Central memory CD4-positive, alpha-beta T cell (primary cell): ENCODE results near the gene TRAF3IP1.
"Not testable (repeated sequence)": the region's sequence is repeated elsewhere in the genome, so short reads cannot be mapped to it uniquely, and the experiment has no call there.

Source experiments
- DNase-seq: peaks from one replicate; pipeline ENCODE4 v3.0.0; 2022

Gene TRAF3IP1

DNA sequence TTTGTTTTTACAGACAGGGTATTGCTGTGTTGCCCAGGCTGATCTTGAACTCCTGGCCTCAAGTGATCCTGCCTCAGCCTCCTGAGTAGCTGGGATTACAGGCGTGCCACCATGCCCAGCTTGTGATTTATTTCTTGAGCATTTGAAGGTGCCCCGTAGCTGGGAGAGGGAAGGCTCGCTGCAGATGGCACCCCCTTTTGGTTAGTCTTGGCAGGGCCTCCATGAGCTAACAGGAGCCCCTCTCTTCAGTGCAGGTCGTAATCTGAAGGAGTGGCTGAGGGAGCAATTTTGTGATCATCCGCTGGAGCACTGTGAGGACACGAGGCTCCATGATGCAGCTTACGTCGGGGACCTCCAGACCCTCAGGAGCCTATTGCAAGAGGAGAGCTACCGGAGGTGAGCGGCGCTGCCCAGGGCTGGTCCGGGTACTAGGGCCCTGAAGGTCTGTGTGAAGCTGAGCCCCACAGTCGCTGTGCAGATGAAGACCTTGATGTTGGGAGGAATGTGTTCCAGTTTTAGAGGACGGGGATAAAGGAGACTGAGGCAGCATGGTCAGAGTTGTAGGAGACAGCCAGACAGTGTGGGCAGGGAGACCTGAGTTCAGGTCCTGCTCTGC is 113.1 kb downstream of the TRAF3IP1 start:
- no peak for DNase-seq

DNA sequence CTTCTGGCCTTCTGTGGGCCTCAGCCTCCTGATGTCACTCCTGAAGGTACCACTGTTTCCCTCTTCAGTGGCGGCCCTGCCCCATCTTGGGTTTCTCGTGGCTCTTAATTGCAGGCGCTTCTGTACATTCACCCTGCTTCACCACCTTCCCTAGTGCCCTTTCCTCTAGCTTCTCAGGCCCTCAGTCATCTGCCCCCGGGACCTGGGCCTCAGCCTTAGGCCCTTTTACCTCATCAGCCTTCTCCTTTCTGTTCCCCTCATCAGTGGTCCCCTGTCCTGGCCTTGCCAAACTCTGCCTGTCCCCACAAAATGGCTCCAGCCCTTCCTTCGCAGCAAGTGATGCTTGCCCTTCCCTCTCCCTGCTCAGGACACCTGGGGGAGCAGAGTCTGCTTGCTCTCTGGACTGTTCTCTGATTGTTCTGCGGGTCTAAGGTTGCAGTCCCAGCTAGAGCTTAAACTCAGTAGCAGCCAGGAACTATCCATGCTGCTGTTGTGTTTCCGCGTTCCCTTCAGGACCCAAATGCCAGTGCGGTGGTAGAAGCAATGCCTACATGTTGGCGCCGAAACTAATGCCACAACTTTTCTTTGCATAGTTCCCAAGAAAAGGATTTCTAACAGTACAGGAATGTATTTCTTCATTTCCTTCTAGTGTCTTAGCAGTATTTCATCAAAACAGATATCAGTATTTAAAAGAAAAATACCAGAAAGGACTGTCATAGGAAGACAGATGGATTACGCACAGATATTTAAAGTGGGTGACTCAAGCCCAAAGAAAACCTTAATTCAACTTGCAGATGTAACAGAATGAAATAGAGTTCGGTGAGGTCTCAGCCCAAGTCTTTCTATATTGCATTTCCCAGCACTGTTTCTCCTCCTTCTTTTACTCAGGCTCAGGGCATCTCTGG is 113.9 kb downstream of the TRAF3IP1 start:
- DNase-seq, result no peak

DNA sequence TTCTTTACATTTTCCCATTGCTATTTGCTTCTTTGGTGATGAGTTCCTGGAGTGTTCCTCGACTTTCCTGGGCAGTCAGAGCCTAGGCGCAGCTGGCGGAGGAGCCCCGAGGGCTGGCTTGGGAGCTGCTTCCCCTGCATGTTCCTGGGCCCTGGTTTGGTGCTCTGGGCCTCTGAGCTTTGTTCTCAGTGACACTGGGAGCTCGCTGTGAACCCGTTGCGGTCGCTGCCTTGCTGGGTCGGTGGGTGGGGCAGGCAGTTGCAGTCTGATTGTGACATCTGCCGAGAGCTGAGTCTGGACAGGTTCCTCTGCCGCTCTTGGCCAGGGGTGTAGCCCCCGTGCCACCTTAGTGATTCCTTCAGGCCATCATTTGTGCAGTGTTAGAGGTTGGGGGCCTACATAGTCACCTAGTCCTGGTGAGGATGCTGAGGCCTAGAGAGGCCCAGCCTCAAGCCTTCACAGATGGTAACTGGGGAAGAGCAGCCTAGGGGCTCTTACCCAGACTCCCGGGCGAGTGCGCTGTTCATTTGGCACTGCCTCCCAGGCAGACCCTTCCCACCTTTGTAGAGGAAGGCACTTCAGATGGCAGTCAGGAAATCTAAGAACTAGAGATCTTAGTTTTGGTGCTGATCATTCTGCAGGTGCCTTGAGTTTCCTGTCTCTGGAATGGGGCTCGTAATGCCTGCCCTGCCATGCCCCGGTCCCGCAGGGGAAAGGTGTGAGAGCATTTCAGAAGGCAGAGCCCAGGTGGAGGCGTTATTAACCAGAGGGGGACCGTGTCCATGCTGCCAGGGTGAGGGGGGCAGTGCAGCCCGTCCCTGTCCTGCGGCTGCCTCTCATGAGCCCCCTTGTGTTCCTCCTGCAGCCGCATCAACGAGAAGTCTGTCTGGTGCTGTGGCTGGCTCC is 114.8 kb downstream of the TRAF3IP1 start:
- no peak for DNase-seq

DNA sequence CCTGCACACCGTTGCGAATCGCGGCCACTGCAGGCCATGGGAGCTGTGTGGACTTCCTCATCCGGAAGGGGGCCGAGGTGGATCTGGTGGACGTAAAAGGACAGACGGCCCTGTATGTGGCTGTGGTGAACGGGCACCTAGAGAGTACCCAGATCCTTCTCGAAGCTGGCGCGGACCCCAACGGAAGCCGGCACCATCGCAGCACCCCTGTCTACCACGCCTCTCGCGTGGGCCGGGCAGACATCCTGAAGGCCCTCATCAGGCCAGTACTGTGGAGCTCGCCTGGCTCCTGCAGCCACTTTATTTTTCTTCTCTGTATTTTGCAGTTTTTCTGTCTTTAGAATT is 115.4 kb downstream of the TRAF3IP1 start:
- no peak for DNase-seq

DNA sequence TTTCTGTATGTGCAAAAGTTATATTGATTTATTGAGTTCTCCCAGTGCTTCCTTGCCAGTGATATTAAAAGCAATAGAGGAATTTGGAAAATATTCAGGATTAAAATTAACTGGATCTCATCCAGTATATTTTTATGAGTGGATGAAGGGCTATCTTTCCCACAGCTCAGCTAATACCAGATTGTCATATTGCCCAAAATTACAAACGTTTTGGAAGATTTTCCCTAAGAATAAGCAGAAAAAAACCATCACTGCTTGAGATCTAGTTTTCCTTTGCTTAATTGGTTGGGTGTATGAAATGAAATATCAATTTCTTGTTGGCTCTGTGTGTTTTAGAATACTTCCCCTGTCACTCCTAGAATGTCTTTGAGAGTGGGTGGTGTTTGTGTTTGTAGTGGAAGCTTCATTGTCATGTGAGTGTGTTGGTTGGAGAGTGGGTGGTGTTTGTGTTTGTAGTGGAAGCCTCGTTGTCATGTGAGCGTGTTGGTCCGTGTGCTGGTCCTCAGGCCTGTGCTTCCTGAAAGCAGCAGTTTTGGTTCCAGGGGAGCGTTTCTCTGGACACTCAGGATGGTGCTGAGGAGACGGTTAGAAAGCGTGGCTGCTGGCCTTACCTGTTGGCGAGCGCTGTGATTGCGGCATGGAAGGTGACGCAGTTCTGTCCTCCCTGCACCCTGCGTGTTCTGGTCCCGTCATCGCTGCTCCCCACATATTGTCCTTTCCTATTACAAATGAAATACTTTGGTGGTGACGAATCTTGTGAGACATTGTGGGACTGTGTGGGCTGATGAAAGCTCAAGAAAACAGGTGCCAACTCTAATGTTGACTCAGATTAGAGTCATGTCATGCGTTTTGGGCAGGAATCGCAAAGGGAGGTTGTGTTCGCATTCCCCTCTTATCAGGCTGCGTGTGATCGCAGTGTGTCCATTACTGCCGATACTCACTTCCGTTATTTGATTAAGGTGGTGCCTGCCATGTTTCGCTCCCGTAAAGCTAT is 118.8 kb downstream of the TRAF3IP1 start:
- DNase-seq, result peak; percentile 43

DNA sequence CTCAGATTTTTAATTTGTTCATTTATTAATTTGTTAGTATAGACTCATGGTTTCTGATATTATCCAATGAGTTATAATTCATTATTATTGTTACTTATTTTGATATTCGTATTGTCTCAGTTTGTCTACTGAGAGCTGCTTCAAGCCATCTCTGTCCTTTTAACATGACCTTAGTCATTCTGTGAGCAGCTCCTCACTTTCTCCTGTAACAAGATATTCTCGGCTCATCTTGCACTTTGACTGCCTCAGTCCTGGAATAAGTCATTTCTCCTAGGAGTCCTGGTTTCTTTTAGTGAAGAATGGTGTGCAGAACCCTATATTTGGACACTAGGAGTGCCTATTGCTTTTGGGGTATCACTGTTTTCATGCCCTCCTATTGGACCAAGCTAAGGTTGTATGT is 119.6 kb downstream of the TRAF3IP1 start:
- DNase-seq, result no peak

DNA sequence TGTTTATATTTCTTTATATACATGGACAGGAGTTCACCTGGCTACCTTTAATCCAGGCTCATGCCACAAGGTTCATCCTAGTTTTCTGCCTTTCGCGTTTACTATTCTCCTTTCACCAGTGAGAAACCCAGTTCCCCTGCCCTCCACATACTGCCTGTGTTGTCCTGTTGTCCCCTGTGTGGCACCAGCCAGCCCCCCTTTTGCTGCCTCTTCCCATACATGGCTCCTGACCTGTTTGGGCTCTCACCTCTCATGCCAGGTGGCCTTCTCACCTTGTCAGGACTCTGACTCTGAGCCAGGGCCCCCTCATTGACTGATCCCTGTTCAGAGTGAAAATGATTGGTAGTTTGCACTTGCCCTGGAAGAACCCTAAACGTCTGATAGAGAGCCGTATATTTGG is 120.0 kb downstream of the TRAF3IP1 start:
- DNase-seq, result no peak

DNA sequence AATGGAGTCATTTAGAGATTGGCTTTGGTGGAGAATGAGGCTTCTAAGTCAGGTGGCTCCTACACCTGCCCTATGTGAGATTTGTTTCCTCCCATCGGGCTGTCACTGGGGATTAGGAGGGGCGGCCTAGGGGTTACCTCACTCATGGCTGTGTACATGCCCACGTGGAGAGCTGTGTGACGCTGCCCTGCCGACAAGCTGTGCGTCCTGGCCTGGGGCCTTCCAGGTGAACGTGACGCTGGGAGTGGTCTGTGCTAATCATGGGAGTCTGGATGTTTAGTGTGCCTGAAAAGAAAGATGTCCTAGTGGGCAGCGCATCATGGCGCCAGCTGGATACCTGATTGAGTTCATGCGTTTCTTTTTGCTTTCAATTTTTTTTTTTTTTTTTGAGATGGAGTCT is 120.4 kb downstream of the TRAF3IP1 start:
- DNase-seq, result no peak

DNA sequence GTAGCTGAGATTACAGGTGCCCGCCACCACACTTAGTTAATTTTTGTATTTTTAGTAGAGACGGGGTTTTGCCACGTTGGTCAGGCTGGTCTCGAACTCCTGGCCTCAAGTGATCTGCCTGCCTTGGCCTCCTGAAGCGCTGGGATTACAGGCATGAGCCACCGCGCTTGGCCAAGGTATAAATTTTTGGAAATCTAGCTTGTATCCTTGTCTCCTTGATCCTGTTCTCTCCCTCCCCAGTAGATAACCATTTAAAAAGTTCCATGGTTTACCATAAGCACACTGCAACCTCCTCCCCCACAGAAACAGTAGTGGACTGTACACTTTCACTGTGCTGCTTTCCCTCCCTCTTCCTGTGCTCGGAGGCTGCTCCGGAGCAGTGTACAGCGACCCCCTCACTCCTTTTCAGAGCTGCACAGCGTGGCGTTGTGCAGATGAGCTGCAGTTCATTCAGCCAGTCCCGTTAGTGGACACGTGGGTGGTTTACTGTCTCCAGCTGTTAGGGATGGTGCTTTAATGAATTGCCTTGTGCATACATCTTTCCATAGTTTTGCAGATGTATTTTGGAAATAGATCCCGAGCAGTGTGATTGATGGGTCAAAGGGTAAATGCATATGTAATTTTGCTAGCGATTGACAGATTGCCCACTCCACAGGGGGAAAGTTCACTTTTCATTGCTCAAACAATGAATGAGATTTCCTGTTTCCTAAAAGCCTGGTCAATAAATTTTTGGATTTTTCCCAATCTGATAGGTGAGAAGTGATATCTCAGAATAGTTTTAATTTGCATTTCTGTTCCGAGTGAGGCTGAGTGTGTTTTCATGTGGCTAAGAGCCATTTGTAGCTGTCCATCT is 121.2 kb downstream of the TRAF3IP1 start:
- no peak for DNase-seq

DNA sequence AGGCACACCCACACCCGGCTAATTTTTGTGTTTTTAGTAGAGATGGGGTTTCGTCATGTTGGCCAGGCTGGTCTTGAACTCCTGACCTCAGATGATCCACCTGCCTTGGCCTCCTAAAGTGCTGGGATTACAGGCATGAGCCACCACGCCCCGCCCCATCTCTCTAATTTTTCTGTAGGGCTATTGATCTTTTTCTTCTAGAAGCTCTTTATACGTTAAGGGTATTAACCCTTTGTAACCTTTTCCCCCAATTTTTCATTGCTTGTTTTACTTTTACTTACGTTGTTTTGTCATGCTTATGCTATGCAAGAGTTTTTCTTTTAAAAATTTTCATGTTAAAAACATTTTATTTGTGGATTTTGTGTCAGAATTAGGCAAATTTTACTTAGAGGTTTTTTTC is 121.9 kb downstream of the TRAF3IP1 start:
- DNase-seq, result not testable (repeated sequence)

DNA sequence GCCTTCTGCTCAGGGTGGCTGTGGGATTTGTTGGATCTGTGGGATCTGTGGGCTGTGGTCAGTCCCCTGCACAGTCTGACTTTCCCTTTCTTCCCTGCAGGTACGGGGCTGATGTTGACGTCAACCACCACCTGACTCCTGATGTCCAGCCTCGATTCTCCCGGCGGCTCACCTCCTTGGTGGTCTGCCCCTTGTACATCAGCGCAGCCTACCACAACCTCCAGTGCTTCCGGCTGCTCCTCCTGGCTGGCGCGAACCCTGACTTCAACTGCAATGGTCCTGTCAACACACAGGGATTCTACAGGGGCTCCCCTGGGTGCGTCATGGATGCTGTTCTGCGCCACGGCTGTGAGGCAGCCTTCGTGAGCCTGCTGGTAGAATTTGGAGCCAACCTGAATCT is 123.9 kb downstream of the TRAF3IP1 start:
- no peak for DNase-seq

DNA sequence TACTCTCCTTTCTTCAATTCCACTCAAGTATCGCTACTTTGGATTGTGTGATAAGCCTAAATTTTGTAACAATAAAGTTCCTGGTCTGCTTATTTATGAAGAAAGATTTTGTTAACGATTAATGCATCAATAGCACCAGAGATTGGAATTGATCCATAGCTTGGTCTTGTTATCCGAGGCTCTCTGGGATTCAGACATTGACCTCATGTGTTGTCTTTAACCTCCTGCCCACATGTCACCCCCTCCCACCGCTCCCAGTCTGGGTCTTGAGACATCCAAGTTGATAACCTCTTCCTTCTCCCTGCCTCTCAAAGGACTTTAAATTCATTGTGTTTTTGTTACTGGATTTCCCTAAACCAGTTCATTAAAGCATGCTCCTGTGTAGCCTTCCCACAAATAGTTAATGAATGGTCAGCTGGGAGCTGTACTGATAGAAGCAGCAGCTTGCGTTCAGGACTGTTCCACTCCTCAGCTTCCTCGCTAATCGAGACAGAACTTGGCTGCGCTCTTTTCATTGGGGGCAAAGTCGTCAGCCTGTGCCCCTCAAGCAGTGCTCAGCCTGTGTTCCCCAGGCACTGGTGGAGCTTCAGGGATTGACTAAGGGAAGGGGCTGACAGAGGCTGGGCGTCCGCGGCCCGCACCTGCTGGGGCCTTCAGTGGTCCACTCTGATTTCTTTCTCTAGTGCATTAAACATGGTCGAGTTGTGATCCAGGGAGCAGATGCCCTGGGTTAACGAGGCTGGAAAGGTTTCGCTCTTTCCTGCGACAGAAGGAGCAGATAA is 125.3 kb downstream of the TRAF3IP1 start:
- no peak for DNase-seq

DNA sequence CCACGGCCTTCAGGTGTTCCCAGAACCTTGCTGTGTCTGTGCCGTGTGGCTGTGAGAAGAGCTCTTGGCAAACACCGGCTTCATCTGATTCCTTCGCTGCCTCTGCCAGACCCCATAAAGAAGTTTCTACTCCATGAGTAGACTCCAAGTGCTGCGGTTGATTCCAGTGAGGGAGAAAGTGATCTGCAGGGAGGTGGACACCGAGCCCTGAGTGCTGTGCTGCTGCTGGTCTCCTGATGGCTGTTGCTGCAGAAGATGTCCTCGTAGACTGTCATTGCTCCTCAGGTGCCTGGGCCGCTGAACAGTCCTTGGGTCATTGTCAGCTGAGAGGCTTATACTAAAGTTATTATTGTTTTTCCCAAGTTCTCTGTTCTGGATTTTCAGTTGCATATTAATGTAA is 126.1 kb downstream of the TRAF3IP1 start:
- no peak for DNase-seq

DNA sequence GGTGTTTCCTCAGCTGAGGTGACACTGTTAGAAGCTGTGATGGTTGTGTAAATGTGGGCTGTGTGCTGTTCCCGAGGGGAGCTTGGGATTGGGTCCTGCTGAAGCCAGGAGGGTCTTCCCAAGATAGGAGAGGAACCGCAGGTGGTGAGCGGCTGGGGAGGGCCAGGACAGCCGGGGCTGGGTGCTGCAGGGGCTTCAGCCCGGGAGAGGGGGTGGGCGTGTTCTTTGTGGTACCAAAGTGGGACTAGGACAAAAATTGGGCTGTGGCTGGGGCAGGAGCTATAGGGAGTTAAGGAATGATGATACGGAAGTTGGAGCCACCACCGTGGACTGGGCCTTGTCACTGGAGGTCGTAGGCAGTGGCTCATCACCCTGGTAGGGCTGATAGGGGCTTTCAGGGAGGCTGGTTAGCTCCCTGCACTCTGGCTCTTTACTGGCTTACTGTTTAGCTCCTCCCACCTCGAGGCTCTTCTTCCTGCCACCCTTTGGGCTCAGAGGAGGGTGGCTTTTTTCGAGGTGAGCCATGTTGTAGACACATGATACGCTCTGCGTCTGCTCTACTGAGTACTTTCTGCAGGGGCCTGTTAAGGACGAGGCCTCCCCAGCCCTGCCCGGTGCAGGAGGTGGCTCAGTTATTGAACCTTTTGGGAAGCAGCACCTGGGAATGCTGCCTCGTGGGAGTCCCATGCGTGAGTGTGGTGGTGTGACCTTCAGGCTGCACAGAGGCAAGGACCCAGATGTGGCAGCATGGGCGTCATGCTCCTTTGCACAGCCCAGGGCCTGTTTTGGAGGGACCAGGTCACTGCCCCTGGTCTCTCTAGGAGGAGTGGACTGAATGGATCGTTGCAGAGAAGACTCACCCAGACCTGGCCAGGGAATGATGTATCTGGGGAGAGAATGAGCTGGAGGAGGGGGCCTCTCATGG is 128.0 kb downstream of the TRAF3IP1 start:
- DNase-seq, result no peak

DNA sequence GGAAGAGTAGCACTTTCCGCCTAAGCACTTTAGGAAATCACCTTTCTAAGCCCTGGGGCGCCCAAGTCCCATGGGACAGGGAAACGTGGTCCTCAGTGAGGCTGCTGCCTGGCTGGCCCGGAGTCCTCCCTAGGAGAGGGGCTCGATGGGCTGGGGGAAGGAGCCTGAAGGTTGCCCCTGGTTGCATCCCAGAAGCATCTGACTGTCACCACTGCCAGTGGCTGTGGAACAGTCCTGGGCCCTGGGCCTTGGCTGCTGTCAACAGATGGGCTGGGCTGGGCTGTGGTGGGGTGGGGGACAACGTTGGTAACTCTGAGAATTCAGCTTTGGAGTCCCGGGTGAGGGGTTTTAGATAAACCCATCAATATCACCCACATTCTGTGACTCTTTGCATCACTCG is 128.9 kb downstream of the TRAF3IP1 start:
- no peak for DNase-seq

DNA sequence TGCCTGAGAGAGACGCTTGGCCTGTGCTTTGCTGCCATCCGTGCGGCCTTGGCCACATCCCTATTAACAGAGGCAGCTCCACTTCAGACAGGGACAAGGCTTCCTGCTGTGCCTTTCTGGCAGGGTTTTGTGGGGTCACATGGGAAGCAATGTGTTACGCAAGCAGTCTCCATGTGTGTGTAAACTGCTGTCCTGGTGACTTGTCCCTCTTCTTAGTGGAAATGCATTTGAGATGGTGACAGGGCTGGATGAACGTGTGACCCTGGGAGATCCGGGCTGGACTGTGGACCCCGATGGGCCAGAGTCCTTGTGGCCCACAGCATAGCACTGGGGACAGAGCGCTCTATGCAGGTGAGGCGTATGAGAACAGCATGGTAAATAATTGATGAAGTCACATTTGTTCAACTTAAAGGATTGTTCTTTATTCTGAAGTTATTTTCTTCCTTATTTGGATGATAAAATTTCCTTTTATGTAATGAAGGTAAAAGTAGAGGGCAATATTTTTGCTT is 129.6 kb downstream of the TRAF3IP1 start:
- DNase-seq, result no peak

DNA sequence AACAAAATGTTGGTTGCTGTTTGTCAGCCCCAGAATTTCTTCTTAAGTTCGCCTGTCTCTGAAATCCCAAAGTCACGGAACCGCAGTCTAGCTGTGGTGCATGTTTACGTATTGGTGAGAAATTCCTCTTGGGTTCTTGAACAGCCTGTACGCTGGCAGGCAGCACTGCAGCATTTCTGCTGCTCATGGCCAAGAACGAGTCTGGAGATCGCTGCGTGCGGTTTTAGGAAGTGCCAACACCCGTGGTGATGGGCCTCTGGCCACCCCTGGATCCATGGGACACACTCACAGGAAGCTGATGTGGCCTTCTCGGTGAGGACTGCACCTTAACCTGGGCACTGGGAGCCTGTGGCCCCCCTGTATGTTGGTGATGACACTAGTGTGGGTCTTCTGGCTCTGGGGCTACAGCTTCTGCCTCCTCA is 130.1 kb downstream of the TRAF3IP1 start:
- no peak for DNase-seq
